Lung (tissue), 12 donors: Measurements from ENCODE around the gene LTBP1. TPM values are rescaled to one million over a fixed set of nuclear protein-coding genes. Genes with fewer than 3 reads are reported as not detected.

Experiments used
- ATAC-seq: fragments of 200-7000 bp; cut with Tn5 transposase; one replicate; pipeline ENCODE4 v1.9.1; 2020; ENCODE audit warnings: moderate number of reproducible peaks; ENCODE audit not compliant: insufficient read depth, low FRiP score
- DNase-seq, 3 donors: peaks; one replicate each; pipeline ENCODE4 v3.0.0-alpha.2; 2013 to 2017
- H3K27ac ChIP-seq, 2 donors: one replicate each; pipeline ENCODE4 v1.5.1; 2013; ENCODE audit warnings: mild to moderate bottlenecking in 2 of 2, moderate library complexity in 2 of 2, control low read depth in 1 of 2, inconsistent platforms in 1 of 2, low read depth in 1 of 2, low read length in 1 of 2
- H3K27me3 ChIP-seq, 3 donors: one replicate each; pipeline ENCODE4 v1.5.1; 2013; ENCODE audit warnings: low read length in 2 of 3; ENCODE audit not compliant: control insufficient read depth in 3 of 3, insufficient read depth in 3 of 3
- H3K36me3 ChIP-seq, 4 donors: one replicate each; pipeline ENCODE4 v1.5.1; 2013; ENCODE audit warnings: low read length in 4 of 4, mild to moderate bottlenecking in 1 of 4, moderate library complexity in 1 of 4; ENCODE audit not compliant: control insufficient read depth in 4 of 4, insufficient read depth in 4 of 4
- H3K4me1 ChIP-seq, 5 donors: one replicate each; pipeline ENCODE4 v1.5.1; 2013; ENCODE audit warnings: low read length in 5 of 5, mild to moderate bottlenecking in 2 of 5, moderate library complexity in 1 of 5; ENCODE audit not compliant: control insufficient read depth in 5 of 5, insufficient read depth in 5 of 5
- H3K4me3 ChIP-seq: one replicate; pipeline ENCODE4 v1.5.1; 2013; ENCODE audit warnings: mild to moderate bottlenecking, control low read depth, moderate library complexity
- H3K9ac ChIP-seq, 2 donors: one replicate each; pipeline ENCODE4 v1.5.1; 2013; ENCODE audit warnings: low read length in 2 of 2, control low read depth in 1 of 2; ENCODE audit not compliant: insufficient read depth in 1 of 2
- H3K9me3 ChIP-seq, 4 donors: one replicate each; pipeline ENCODE4 v1.5.1; 2013; ENCODE audit warnings: low read length in 3 of 4, mild to moderate bottlenecking in 1 of 4, moderate library complexity in 1 of 4; ENCODE audit not compliant: control insufficient read depth in 4 of 4, insufficient read depth in 3 of 4
- CTCF ChIP-seq: IDR thresholded peaks from 2 replicates; pipeline ENCODE4 v1.5.1; 2012; ENCODE audit warnings: mild to moderate bottlenecking; ENCODE audit errors: control extremely low read depth, extremely low read depth
- WGBS, 2 donors: extraction: QIAGEN DNeasy Blood & Tissue Kit; methylation state at CpG; one replicate each; pipeline ENCODE4 v1.1.7; 2013; 5-methylcytosine and 5-hydroxymethylcytosine counted together
- polyA plus RNA-seq, 2 donors: library from polyadenylated mRNA; stranded (reverse); fragments of 200-250 nt; gene quantifications; one replicate each; pipeline ENCODE4 v1.2.1, GENCODE V29; 2013
- total RNA-seq, 2 donors: library from RNA; depleted of rRNA in 1 of 2; stranded (reverse); fragments of >200 nt in 1 of 2; gene quantifications; one replicate each; pipeline ENCODE4 v1.2.1, GENCODE V29; 2014 to 2021
- donor health status: control.
- donor health status: control.
- donor health status: Bipolar disorder and iron deficiency.
- donor health status: healthy.
- donor health status: DM: yes; HTN: yes; CAD: no.

The LTBP1 gene
- total and polyA plus RNA-seq, 4 donors, result 8.8 to 57.4 (median 28.6) TPM

DNA sequence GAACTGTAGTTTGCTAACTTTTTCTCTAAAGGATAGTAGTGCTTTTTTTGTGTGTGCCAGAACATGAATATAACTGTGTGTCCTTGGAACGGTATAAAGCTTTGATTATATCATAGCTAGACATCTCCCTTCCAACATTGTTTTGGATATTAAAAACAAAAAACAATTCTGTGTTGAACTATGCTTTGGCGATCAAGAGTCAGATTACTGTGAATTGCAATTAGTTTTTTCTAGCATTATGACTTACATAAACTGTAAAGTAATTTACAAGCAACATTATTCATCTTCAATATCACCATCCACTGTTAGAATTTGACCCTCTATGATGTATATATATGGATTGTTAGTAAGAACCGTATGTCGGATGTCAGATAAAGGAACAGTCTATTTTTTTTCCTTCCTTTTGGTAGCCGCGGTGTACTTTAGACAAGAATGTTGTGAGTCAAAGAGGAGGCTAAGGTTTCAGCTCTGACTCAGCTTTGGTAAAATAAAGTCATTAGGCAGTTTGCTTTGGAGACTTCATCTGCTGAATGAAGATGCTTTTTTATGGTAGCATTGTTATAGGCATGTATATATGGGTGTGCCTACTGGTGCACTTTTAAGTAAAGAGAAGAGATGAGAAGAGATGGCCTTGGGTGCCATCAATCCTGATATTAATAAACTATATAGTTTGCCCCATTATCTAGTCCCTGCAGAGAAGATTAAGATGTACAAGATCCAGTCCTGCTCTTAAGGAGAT, 76.4 kb downstream of the LTBP1 start:
- TF ChIP-seq CTCF, result no peak
- Histone ChIP-seq H3K9ac (no peak overlapping the region), H3K9me3 (peaks cover 0 to 5% (median 2%) of the 10 kb centered on the region in 4 donors), H3K27ac (peak overlapping the region in 1 of 2 donors; percentile 45), H3K4me3 (no peak overlapping the region), H3K36me3 (peaks cover 0 to 2% (median 0%) of the 10 kb centered on the region in 4 donors), H3K27me3 (no peaks in the 10 kb centered on the region), H3K4me1 (peaks cover 2 to 10% (median 5%) of the 10 kb centered on the region in 5 donors)
- WGBS, 2 donors, result 18 to 33% methylated on average over 6 of the region's 6 CpGs
- DNase-seq (peak in 2 of 3 donors; percentile 22 to 30), ATAC-seq (no peak)

GRCh38 chr2:33023728-33024500, 77.2 kb downstream of the LTBP1 start:
- Histone ChIP-seq H3K9ac (no peak overlapping the region), H3K36me3 (peaks cover 0 to 2% (median 0%) of the 10 kb centered on the region in 4 donors), H3K27me3 (no peaks in the 10 kb centered on the region), H3K9me3 (peaks cover 0 to 5% (median 2%) of the 10 kb centered on the region in 4 donors), H3K27ac (peak overlapping the region in 1 of 2 donors; percentile 45), H3K4me1 (peaks cover 2 to 10% (median 5%) of the 10 kb centered on the region in 5 donors), H3K4me3 (no peak overlapping the region)
- no peak for TF ChIP-seq CTCF
- 93 to 94% methylated on average over 2 of the region's 2 CpGs for WGBS, 2 donors
- ATAC-seq (no peak), DNase-seq (peak in 1 of 3 donors; percentile 19)

- DNase-seq (no peak), ATAC-seq (no peak)
- no peak for TF ChIP-seq CTCF
- no peak overlapping the region for H3K9ac ChIP-seq
- no peak overlapping the region for H3K27ac ChIP-seq
- peaks cover 0 to 5% (median 2%) of the 10 kb centered on the region in 4 donors for H3K9me3 ChIP-seq
- H3K27me3 ChIP-seq, result no peaks in the 10 kb centered on the region
- H3K36me3 ChIP-seq, result peaks cover 0 to 2% (median 0%) of the 10 kb centered on the region in 4 donors
- WGBS, 2 donors, result 88 to 98% methylated on average over 2 of the region's 2 CpGs
- H3K4me1 ChIP-seq, result peaks cover 2 to 11% (median 5%) of the 10 kb centered on the region in 5 donors
- no peak overlapping the region for H3K4me3 ChIP-seq
Observed at GRCh38 chr2:33024758-33025157, 78.0 kb downstream of the LTBP1 start.
